ENCODE measurements around the gene SDCBP2. TPM values are rescaled to one million over a fixed set of nuclear protein-coding genes. Genes with fewer than 3 reads are reported as not detected.

Gene SDCBP2
- total RNA-seq, 1 donor from 2014 or later, result 2.4 TPM

DNA sequence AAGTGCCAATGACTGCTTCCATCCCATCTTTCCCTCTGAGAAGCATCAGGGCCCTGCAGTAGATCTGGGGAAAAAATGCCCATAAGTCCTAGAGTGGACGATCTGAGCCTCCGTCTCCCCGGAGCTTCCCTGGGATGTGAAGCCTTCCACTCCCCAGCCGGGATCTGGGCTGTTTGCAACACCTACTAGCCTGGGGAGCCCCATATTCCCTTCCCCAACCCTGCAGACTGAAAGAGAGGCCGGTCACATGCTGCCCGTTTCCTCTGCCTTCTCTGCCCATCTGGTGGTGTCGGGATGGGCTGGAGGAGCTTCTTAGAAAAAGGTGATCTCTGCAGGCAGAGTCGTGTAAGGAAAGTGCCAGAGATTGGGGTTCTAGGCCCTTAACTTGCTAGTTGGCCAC lies 61.8 kb downstream of the SDCBP2 start:
- H3K27me3 Mint-ChIP-seq (ENCODE audit: low read depth), result peaks cover 15% of the 10 kb centered on the region
- H3K9me3 Mint-ChIP-seq, result peaks cover 2% of the 10 kb centered on the region
- no peak for TF ChIP-seq CTCF (conservative IDR thresholded peaks at IDR 0.05)
- no peak overlapping the region for H3K27ac Mint-ChIP-seq (ENCODE audit: unreplicated experiment)
- H3K4me3 Mint-ChIP-seq, result peak overlapping the region; percentile 86
- peaks cover 16% of the 10 kb centered on the region for H3K4me1 Mint-ChIP-seq
- no peaks in the 10 kb centered on the region for H3K36me3 Mint-ChIP-seq (ENCODE audit: low read depth)
- DNase-seq (ENCODE audit: low read depth, low spot score), result no peak

- peak within 1 kb of the TSS; percentile 86 for H3K4me3 Mint-ChIP-seq
- peaks cover 16% of the 10 kb centered on the region for H3K4me1 Mint-ChIP-seq
- H3K27me3 Mint-ChIP-seq (ENCODE audit: low read depth), result peaks cover 18% of the 10 kb centered on the region
- peak within 1 kb of the TSS; percentile 68 for H3K27ac Mint-ChIP-seq (ENCODE audit: unreplicated experiment)
- no peak for TF ChIP-seq CTCF (conservative IDR thresholded peaks at IDR 0.05)
- peak; percentile 45 for DNase-seq (ENCODE audit: low read depth, low spot score)
- peaks cover 2% of the 10 kb centered on the region for H3K9me3 Mint-ChIP-seq
- no peaks in the 10 kb centered on the region for H3K36me3 Mint-ChIP-seq (ENCODE audit: low read depth)
Observed at GRCh38 chr20:1266167-1266973, 62.6 kb downstream of the SDCBP2 start, which contains the start of gene SNPH. SNPH (plus strand) TSS chr20:1266294; CDS start chr20:1296240, 29,946 bp downstream.

GRCh38 chr20:1265916-1266166 lies 63.1 kb downstream of the SDCBP2 start:
- peaks cover 18% of the 10 kb centered on the region for H3K27me3 Mint-ChIP-seq (ENCODE audit: low read depth)
- H3K9me3 Mint-ChIP-seq, result peaks cover 2% of the 10 kb centered on the region
- peak overlapping the region; percentile 72 for H3K4me3 Mint-ChIP-seq
- no peaks in the 10 kb centered on the region for H3K36me3 Mint-ChIP-seq (ENCODE audit: low read depth)
- peaks cover 16% of the 10 kb centered on the region for H3K4me1 Mint-ChIP-seq
- no peak for TF ChIP-seq CTCF (conservative IDR thresholded peaks at IDR 0.05)
- H3K27ac Mint-ChIP-seq (ENCODE audit: unreplicated experiment), result no peak overlapping the region
- DNase-seq (ENCODE audit: low read depth, low spot score), result no peak

DNA sequence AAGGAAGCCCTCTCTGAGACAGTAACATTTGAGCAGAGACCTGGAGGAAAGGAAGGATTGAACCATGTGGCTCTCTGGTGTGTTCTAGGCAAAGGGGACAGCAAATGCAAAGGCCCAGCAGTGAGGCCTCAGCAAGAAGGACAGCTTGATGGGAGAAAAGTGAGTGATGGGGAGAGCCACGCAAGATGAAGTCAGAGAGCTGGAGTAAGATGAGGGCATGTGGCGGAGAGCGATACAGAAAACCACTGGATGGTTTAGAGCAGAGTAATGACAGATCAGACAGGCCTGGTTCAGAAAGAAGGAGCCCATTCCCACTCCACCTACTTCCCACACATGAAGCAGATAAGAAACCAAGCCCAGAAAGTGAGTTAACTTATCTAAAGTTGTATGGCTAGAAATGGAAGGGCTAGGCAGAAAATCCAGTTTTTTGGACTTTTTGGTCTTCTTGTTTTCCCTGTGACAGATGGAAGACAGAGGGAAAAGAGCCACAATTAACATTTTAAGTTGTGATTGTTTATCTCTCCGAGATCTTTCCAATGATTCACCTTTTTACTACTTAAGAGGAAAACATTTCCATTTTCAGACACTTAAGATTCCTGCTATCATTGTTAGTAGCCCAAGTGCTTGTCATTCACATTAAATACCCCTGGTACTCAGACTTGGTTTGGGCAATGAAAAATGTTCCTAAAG lies 63.6 kb downstream of the SDCBP2 start:
- peaks cover 16% of the 10 kb centered on the region for H3K4me1 Mint-ChIP-seq
- peak overlapping the region; percentile 68 for H3K27ac Mint-ChIP-seq (ENCODE audit: unreplicated experiment)
- H3K27me3 Mint-ChIP-seq (ENCODE audit: low read depth), result peaks cover 18% of the 10 kb centered on the region
- H3K36me3 Mint-ChIP-seq (ENCODE audit: low read depth), result no peaks in the 10 kb centered on the region
- no peak for TF ChIP-seq CTCF (conservative IDR thresholded peaks at IDR 0.05)
- H3K9me3 Mint-ChIP-seq, result peaks cover 2% of the 10 kb centered on the region
- peak overlapping the region; percentile 72 for H3K4me3 Mint-ChIP-seq
- no peak for DNase-seq (ENCODE audit: low read depth, low spot score)

- H3K9me3 Mint-ChIP-seq, result peaks cover 2% of the 10 kb centered on the region
- no peak overlapping the region for H3K27ac Mint-ChIP-seq (ENCODE audit: unreplicated experiment)
Observed at GRCh38 chr20:1264727-1265126, 64.2 kb downstream of the SDCBP2 start.

More at GRCh38 chr20:1264727-1265126, 64.2 kb downstream of the SDCBP2 start:
- H3K4me1 Mint-ChIP-seq, result peaks cover 16% of the 10 kb centered on the region
- peaks cover 18% of the 10 kb centered on the region for H3K27me3 Mint-ChIP-seq (ENCODE audit: low read depth)
- TF ChIP-seq CTCF (conservative IDR thresholded peaks at IDR 0.05), result no peak
- no peaks in the 10 kb centered on the region for H3K36me3 Mint-ChIP-seq (ENCODE audit: low read depth)
- peak overlapping the region; percentile 58 for H3K4me3 Mint-ChIP-seq
- no peak for DNase-seq (ENCODE audit: low read depth, low spot score)
